GM11168 (cell line): ENCODE measurements around the gene GNAQ.
"Not testable (repeated sequence)": the region's sequence is repeated elsewhere in the genome, so short reads cannot be mapped to it uniquely, and the experiment has no call there.

Experiments used
- in situ Hi-C: fragments of 300-500 bp; cut with MboI; formaldehyde crosslinking; loops from one replicate; pipeline ENCODE4 v1.12.0; 2022; ENCODE audit warnings: low sequenced_read_pairs; ENCODE audit not compliant: unreplicated experiment

Gene GNAQ

GRCh38 chr9:77721156-77721555 is 310.5 kb downstream of the GNAQ start:
- in situ Hi-C loops: not testable (repeated sequence)

- in situ Hi-C loops: no loop called here
Measured at GRCh38 chr9:77719321-77719720, 312.3 kb downstream of the GNAQ start.

GRCh38 chr9:77718298-77718640 is 313.3 kb downstream of the GNAQ start:
- in situ Hi-C loops: not testable (repeated sequence)

GRCh38 chr9:77717608-77718297 is 313.9 kb downstream of the GNAQ start:
- in situ Hi-C loops: not testable (repeated sequence)

GRCh38 chr9:77714077-77714549 is 317.5 kb downstream of the GNAQ start:
- in situ Hi-C loops: no loop called here

- in situ Hi-C loops: no loop called here
Measured at GRCh38 chr9:77712533-77713130, 319.0 kb downstream of the GNAQ start.

- in situ Hi-C loops: no loop called here
Measured at GRCh38 chr9:77710965-77711648, 320.5 kb downstream of the GNAQ start.

- in situ Hi-C loops: no loop called here
Measured at GRCh38 chr9:77710316-77710715, 321.3 kb downstream of the GNAQ start.

GRCh38 chr9:77708064-77708815 is 323.4 kb downstream of the GNAQ start:
- in situ Hi-C loops: no loop called here

- in situ Hi-C loops: no loop called here
Measured at GRCh38 chr9:77707383-77708063, 324.1 kb downstream of the GNAQ start.

- in situ Hi-C loops: no loop called here
Measured at GRCh38 chr9:77705636-77706035, 326.0 kb downstream of the GNAQ start.

GRCh38 chr9:77702521-77703390 is 328.9 kb downstream of the GNAQ start:
- in situ Hi-C loops: not testable (repeated sequence)

- in situ Hi-C loops: no loop called here
Measured at GRCh38 chr9:77697238-77697984, 334.2 kb downstream of the GNAQ start.

GRCh38 chr9:77690723-77691122 is 340.9 kb downstream of the GNAQ start:
- in situ Hi-C loops: not testable (repeated sequence)

GRCh38 chr9:77690119-77690518 is 341.5 kb downstream of the GNAQ start:
- in situ Hi-C loops: not testable (repeated sequence)

- in situ Hi-C loops: not testable (repeated sequence)
Measured at GRCh38 chr9:77687737-77688136, 343.9 kb downstream of the GNAQ start.

- in situ Hi-C loops: no loop called here
Measured at GRCh38 chr9:77680581-77680980, 351.0 kb downstream of the GNAQ start.

- in situ Hi-C loops: no loop called here
Measured at GRCh38 chr9:77679661-77680368, 351.8 kb downstream of the GNAQ start.
